H9 (cell line): ENCODE measurements around the gene TSPAN4. TPM values are rescaled to one million over a fixed set of nuclear protein-coding genes. Genes with fewer than 3 reads are reported as not detected.

Experiments
- DNase-seq: peaks from one replicate; pipeline ENCODE4 v3.0.0-alpha.2; 2017
- H2AFZ ChIP-seq: one replicate; pipeline ENCODE4 v1.6.1; 2013; ENCODE audit warnings: mild to moderate bottlenecking, low read length, control low read depth, moderate library complexity
- H2AK5ac ChIP-seq: 2 replicates; pipeline ENCODE4 v1.6.1; 2013; ENCODE audit warnings: low read length, control low read depth, mixed read lengths; ENCODE audit not compliant: insufficient read length
- H2BK120ac ChIP-seq: one replicate; pipeline ENCODE4 v1.6.1; 2013; ENCODE audit warnings: low read depth, mild to moderate bottlenecking, low read length, control low read depth, inconsistent platforms; ENCODE audit not compliant: poor library complexity, severe bottlenecking
- H2BK12ac ChIP-seq: 2 replicates; pipeline ENCODE4 v1.6.1; 2013; ENCODE audit warnings: low read length, control low read depth, mixed read lengths, low read depth; ENCODE audit not compliant: insufficient read length
- H2BK15ac ChIP-seq: 2 replicates; pipeline ENCODE4 v1.6.1; 2013; ENCODE audit warnings: low read depth, low read length, control low read depth
- H2BK20ac ChIP-seq: one replicate; pipeline ENCODE4 v1.6.1; 2013; ENCODE audit warnings: low read depth, mild to moderate bottlenecking, low read length, control low read depth, inconsistent platforms; ENCODE audit not compliant: poor library complexity, severe bottlenecking
- H2BK5ac ChIP-seq: 2 replicates; pipeline ENCODE4 v1.6.1; 2013; ENCODE audit warnings: low read length, control low read depth, mixed read lengths; ENCODE audit not compliant: insufficient read length
- H3K14ac ChIP-seq: 2 replicates; pipeline ENCODE4 v1.6.1; 2013; ENCODE audit warnings: low read length, control low read depth; ENCODE audit not compliant: insufficient read depth
- H3K18ac ChIP-seq: 2 replicates; pipeline ENCODE4 v1.6.1; 2013; ENCODE audit warnings: low read depth, mild to moderate bottlenecking, mixed read lengths, low read length, control low read depth; ENCODE audit not compliant: insufficient read length
- H3K23ac ChIP-seq: 2 replicates; pipeline ENCODE4 v1.6.1; 2013; ENCODE audit warnings: low read length, control low read depth, mixed read lengths, low read depth; ENCODE audit not compliant: insufficient read length
- H3K23me2 ChIP-seq: 2 replicates; pipeline ENCODE4 v1.6.1; 2013; ENCODE audit warnings: low read depth, mild to moderate bottlenecking, mixed read lengths, low read length, control low read depth; ENCODE audit not compliant: insufficient read length, poor library complexity, severe bottlenecking
- H3K27ac ChIP-seq: 2 replicates; pipeline ENCODE4 v1.5.1; 2013; ENCODE audit warnings: low read length, control low read depth, mixed read lengths, low read depth; ENCODE audit not compliant: insufficient read length
- H3K27me3 ChIP-seq: 2 replicates; pipeline ENCODE4 v1.6.1; 2013; ENCODE audit warnings: low read length, control low read depth, inconsistent platforms; ENCODE audit not compliant: insufficient read depth
- H3K4ac ChIP-seq: 2 replicates; pipeline ENCODE4 v1.6.1; 2013; ENCODE audit warnings: low read depth, mild to moderate bottlenecking, control low read depth, inconsistent platforms, low read length, moderate library complexity
- H3K4me1 ChIP-seq: 2 replicates; pipeline ENCODE4 v1.6.1; 2013; ENCODE audit warnings: low read length, control low read depth, inconsistent platforms; ENCODE audit not compliant: insufficient read depth
- H3K4me2 ChIP-seq: 2 replicates; pipeline ENCODE4 v1.6.1; 2013; ENCODE audit warnings: low read length, control low read depth, mixed read lengths; ENCODE audit not compliant: insufficient read length, insufficient read depth
- H3K56ac ChIP-seq: 2 replicates; pipeline ENCODE4 v1.6.1; 2013; ENCODE audit warnings: low read depth, mild to moderate bottlenecking, mixed read lengths, low read length, control low read depth; ENCODE audit not compliant: insufficient read length
- H3K79me1 ChIP-seq: 2 replicates; pipeline ENCODE4 v1.6.1; 2013; ENCODE audit warnings: low read depth, mild to moderate bottlenecking, moderate library complexity, low read length, control low read depth, inconsistent platforms; ENCODE audit not compliant: insufficient read depth, poor library complexity, severe bottlenecking
- H3K79me2 ChIP-seq: 2 replicates; pipeline ENCODE4 v1.6.1; 2013; ENCODE audit warnings: low read length, control low read depth, inconsistent platforms; ENCODE audit not compliant: insufficient read depth
- H3K9ac ChIP-seq: 2 replicates; pipeline ENCODE4 v1.6.1; 2013; ENCODE audit warnings: low read length, control low read depth, mixed read lengths; ENCODE audit not compliant: insufficient read length; ENCODE audit errors: extremely low read depth
- H3K9me3 ChIP-seq: one replicate; pipeline ENCODE4 v1.6.1; 2013; ENCODE audit warnings: low read depth, low read length, inconsistent platforms; ENCODE audit not compliant: control insufficient read depth
- H3T11ph ChIP-seq: one replicate; pipeline ENCODE4 v1.6.1; 2013; ENCODE audit warnings: mild to moderate bottlenecking, low read length, control low read depth, inconsistent platforms
- H4K20me1 ChIP-seq: one replicate; pipeline ENCODE4 v1.6.1; 2013; ENCODE audit not compliant: control insufficient read depth, insufficient read length, insufficient read depth
- H4K5ac ChIP-seq: 2 replicates; pipeline ENCODE4 v1.6.1; 2013; ENCODE audit warnings: low read depth, mild to moderate bottlenecking, mixed read lengths, low read length, control low read depth; ENCODE audit not compliant: insufficient read length
- H4K8ac ChIP-seq: replicated peaks from 2 replicates; pipeline ENCODE4 v1.6.1; 2013; ENCODE audit warnings: low read length, control low read depth, mixed read lengths, low read depth; ENCODE audit not compliant: insufficient read length
- H4K91ac ChIP-seq: 2 replicates; pipeline ENCODE4 v1.6.1; 2013; ENCODE audit warnings: low read depth, mild to moderate bottlenecking, moderate library complexity, mixed read lengths, low read length, control low read depth; ENCODE audit not compliant: insufficient read length
- H3K27ac Mint-ChIP-seq, 3 experiments: 2 replicates in 2 of 3; 3 replicates in 1 of 3; pipeline ENCODE4 v1.8.0; 2020 to 2021; ENCODE audit warnings: mixed read lengths in 3 of 3, mild to moderate bottlenecking in 1 of 3, moderate library complexity in 1 of 3
- H3K27me3 Mint-ChIP-seq: 2 replicates; pipeline ENCODE4 v1.8.0; 2021; ENCODE audit warnings: low read depth, mild to moderate bottlenecking, moderate library complexity, mixed read lengths
- H3K36me3 Mint-ChIP-seq, 3 experiments: 2 replicates in 2 of 3; 3 replicates in 1 of 3; pipeline ENCODE4 v1.8.0; 2020 to 2021; ENCODE audit warnings: low read depth in 3 of 3, mixed read lengths in 3 of 3; ENCODE audit not compliant: insufficient read depth in 1 of 3
- H3K4me1 Mint-ChIP-seq, 2 experiments: 2 replicates each; pipeline ENCODE4 v1.8.0; 2020; ENCODE audit warnings: mixed read lengths in 2 of 2
- H3K4me3 Mint-ChIP-seq, 2 experiments: 2 replicates in 1 of 2; 3 replicates in 1 of 2; pipeline ENCODE4 v1.8.0; 2020 to 2021; ENCODE audit warnings: mild to moderate bottlenecking in 2 of 2, mixed read lengths in 2 of 2, moderate library complexity in 1 of 2
- H3K9me3 Mint-ChIP-seq, 2 experiments: 2 replicates in 1 of 2; 3 replicates in 1 of 2; pipeline ENCODE4 v1.8.0; 2020; ENCODE audit warnings: mild to moderate bottlenecking in 2 of 2, mixed read lengths in 2 of 2, moderate library complexity in 1 of 2
- WGBS: extraction: QIAGEN DNeasy Blood & Tissue Kit; methylation state at CpG from one replicate; pipeline ENCODE4 v1.1.7; 2013; ENCODE audit warnings: missing lambda C conversion rate, low lambda C conversion rate, mixed read lengths; ENCODE audit not compliant: insufficient read length; ENCODE audit errors: extremely low coverage; 5-methylcytosine and 5-hydroxymethylcytosine counted together
- total RNA-seq: library from RNA; stranded (reverse); gene quantifications from 2 replicates; pipeline ENCODE4 v1.2.1, GENCODE V29; 2021
- TF ChIP-seq, protein P1 (sequence below): fragments of 200-600 bp; sonication (generic); conservative IDR thresholded peaks from 3 replicates; pipeline ENCODE4 v1.8.0; 2021; ENCODE audit warnings: antibody characterized with exemption, mild to moderate bottlenecking

TSPAN4 gene
- total RNA-seq, 1 experiment from 2014 or later = 64.6 TPM

DNA sequence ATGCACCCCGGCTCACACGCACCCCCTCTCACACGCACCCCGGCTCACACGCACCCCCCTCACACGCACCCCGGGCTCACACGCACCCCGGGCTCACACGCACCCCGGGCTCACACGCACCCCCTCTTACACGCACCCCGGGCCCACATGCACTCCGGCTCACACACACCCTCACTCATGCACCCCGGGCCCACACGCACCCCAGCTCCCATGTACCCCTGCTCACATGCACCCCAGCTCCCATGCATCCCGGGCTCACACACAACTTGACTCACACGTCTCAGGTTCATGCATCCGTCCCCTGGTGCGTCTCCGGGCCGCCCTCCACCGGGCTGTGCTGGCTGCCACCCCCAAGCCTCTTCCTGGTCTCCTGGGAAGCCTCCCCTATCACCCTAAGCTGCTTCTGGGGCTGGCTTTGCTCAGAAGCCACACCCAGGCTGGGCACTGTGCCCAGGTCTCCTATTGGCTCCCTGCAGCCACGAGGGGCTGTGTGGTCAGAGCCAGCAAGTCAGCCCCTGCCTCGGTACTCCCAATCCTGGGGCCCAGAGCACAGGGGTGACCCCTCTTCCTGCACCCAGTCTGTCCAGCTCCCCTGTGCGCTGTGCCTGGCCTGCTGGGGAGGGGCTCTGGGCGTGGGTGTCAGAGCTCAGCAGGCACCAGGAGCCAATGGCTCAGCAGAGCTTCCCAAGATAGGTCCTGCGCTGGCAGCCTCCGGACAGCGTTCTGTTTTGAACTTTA, 16.9 kb downstream of the TSPAN4 start:
- no peak overlapping the region for H2BK20ac ChIP-seq
- H4K5ac ChIP-seq = no peak overlapping the region
- no peak overlapping the region for H2BK5ac ChIP-seq
- no peaks in the 10 kb centered on the region for H3K27me3 ChIP-seq
- H3K23me2 ChIP-seq = no peaks in the 10 kb centered on the region
- no peaks in the 10 kb centered on the region for H3K79me1 ChIP-seq
- H2BK15ac ChIP-seq = no peak overlapping the region
- no peak overlapping the region for H3K4me2 ChIP-seq
- H3K18ac ChIP-seq = no peak overlapping the region
- peaks cover 21% of the 10 kb centered on the region for H3K27me3 Mint-ChIP-seq
- H2BK120ac ChIP-seq = no peak overlapping the region
- no peaks in the 10 kb centered on the region; the same call in 1 of the 2 replicates for H3K4me1 ChIP-seq
- no peak for DNase-seq
- H3K14ac ChIP-seq = no peak overlapping the region; the same call in 1 of the 2 replicates
- no peaks in the 10 kb centered on the region for H3K9me3 Mint-ChIP-seq
- no peaks in the 10 kb centered on the region for H4K20me1 ChIP-seq
- no peak overlapping the region for H3K4ac ChIP-seq
- no peak overlapping the region for H2AK5ac ChIP-seq
- no peak overlapping the region for H3K27ac Mint-ChIP-seq
- H3K23ac ChIP-seq = no peak overlapping the region
- no peaks in the 10 kb centered on the region for H3K79me2 ChIP-seq
- no peak overlapping the region for H3T11ph ChIP-seq
- no peak overlapping the region for H2BK12ac ChIP-seq
- TF ChIP-seq, protein P1, sequence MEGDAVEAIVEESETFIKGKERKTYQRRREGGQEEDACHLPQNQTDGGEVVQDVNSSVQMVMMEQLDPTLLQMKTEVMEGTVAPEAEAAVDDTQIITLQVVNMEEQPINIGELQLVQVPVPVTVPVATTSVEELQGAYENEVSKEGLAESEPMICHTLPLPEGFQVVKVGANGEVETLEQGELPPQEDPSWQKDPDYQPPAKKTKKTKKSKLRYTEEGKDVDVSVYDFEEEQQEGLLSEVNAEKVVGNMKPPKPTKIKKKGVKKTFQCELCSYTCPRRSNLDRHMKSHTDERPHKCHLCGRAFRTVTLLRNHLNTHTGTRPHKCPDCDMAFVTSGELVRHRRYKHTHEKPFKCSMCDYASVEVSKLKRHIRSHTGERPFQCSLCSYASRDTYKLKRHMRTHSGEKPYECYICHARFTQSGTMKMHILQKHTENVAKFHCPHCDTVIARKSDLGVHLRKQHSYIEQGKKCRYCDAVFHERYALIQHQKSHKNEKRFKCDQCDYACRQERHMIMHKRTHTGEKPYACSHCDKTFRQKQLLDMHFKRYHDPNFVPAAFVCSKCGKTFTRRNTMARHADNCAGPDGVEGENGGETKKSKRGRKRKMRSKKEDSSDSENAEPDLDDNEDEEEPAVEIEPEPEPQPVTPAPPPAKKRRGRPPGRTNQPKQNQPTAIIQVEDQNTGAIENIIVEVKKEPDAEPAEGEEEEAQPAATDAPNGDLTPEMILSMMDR = no peak
- H4K91ac ChIP-seq = no peak overlapping the region
- H3K56ac ChIP-seq = no peak overlapping the region
- no peak overlapping the region for H3K4me3 Mint-ChIP-seq
- H3K9ac ChIP-seq = no peak overlapping the region
- no peak overlapping the region for H3K27ac ChIP-seq
- no peak overlapping the region for H4K8ac ChIP-seq
- H2AFZ ChIP-seq = no peak overlapping the region
- H3K9me3 ChIP-seq = no peaks in the 10 kb centered on the region
- H3K4me1 Mint-ChIP-seq = peaks cover 22 to 67% of the 10 kb centered on the region in 2 experiments
- peaks cover 0 to 13% (median 0%) of the 10 kb centered on the region in 3 experiments; a peak in 3 of 7 replicates for H3K36me3 Mint-ChIP-seq
- no CpG with 5 or more reads among the region's 31 CpGs for WGBS
